Activated T-cell treated with anti-CD3 and anti-CD28 coated beads for 4 hours (primary cell): Measurements from ENCODE around the gene PXYLP1.
"Not testable (repeated sequence)": the region's sequence is repeated elsewhere in the genome, so short reads cannot be mapped to it uniquely, and the experiment has no call there.

Experiments used
- DNase-seq: peaks from one replicate; pipeline ENCODE4 v3.0.0-alpha.2; 2020

PXYLP1 gene

DNA sequence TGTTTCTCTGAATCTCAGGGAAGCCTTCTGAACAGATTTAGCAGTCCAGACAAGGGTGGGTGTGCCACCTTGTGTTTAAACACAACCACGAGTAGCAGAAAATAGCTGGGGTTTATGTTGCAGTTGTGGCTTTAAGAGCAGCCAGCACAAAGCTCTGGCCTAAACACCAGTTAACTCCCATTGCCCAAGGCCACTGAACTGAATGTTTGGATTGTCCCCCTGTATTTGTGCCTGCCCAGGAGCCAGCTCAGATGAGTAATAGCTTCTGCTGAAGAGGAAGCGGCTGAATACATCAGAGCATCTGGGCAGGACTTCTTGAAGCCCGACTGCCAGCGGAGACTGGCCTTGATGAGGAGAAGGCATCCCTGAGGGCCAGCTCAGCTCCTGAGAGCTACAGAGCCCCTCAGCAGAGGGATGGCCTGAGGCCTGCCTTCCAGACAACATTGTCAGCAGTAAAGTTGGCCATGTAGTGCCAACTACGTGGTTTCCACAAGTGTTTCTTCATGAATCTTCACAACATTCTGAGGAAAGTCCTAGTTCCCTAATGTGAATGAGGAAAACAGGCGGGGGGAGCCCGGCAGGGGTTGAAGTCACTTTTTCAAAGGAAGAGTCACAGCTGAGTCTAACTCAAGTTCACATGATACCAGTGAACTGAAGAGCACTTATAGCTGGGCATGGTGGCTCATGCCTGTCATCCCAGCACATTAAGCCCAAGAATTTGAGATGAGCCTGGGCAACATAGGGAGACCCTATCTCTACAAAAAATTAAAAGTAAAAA lies 70.9 kb downstream of the PXYLP1 start:
- no peak for DNase-seq

DNA sequence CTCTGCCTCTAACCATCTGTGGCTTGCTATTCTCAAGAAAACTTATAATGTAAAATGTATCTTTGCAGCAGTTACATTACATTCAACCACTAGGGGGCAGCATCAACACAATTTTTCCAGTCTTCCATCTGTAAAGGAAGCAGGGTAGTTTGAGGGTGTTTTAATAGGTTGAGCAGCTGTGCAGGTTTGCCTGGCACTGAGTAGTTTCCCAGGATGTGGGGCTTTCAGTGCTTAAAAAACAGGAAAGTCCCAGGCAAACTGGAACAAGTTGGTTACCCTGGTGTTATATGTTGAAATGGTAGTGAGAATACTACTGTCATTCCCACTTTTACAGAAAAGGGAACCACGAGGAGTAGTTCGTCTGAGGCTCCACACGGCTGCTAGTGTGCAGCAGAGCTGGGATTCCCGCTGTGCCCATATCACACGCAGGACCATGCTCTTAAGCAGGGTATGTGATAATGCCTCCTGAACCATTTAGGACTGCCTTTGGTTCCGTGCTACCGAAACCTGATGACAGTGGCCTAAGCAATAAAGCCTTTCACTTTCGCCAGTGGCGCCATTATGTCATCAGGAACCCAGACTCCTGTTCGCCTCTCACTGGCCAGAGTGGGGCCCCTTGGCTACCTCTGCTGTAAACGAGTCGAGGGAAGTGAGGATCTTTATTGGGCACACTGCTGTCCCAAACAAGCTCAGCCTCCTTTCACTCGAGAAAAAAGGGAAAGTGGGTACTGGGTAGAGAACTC lies 72.0 kb downstream of the PXYLP1 start:
- DNase-seq: peak; percentile 68

DNA sequence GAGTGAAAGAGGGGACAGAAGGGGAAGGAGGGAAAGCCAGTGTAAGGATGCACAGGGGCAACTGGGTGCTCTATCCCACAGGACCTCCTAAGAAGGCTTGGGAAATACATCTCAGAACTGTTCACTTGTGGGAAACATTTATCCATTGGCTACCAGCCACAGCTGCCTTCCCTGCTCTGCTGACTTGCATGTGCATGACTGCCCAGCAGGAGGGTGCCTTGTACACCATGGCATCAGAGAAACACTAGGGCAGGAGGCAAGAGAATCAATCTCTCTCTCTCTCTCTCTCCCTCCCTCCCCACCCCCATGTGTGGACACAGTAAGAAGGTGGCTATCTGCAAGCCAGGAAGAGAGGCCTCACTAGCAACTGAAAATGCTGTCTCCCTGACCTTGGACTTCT lies 73.8 kb downstream of the PXYLP1 start:
- DNase-seq: no peak

GRCh38 chr3:141306276-141306675 lies 74.7 kb downstream of the PXYLP1 start:
- no peak for DNase-seq

DNA sequence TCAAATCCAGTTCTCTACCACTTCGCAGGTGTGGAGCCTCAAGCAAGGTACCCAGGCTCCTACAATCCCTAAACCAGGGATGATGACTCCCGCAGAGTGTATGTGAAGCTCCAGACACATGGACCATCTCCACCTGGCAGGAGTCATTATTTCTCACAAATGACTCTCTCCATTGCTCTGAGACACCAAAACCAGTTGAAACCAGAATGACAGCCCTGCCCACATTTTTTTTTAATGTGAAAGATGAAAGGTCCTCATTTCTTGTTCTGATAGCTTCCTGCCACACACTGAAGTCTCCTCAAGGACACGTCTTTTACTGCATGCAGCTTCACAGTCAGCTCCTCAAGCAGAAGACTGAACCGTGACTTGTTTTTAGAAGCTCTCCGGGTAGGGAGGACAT lies 75.3 kb downstream of the PXYLP1 start:
- no peak for DNase-seq

DNA sequence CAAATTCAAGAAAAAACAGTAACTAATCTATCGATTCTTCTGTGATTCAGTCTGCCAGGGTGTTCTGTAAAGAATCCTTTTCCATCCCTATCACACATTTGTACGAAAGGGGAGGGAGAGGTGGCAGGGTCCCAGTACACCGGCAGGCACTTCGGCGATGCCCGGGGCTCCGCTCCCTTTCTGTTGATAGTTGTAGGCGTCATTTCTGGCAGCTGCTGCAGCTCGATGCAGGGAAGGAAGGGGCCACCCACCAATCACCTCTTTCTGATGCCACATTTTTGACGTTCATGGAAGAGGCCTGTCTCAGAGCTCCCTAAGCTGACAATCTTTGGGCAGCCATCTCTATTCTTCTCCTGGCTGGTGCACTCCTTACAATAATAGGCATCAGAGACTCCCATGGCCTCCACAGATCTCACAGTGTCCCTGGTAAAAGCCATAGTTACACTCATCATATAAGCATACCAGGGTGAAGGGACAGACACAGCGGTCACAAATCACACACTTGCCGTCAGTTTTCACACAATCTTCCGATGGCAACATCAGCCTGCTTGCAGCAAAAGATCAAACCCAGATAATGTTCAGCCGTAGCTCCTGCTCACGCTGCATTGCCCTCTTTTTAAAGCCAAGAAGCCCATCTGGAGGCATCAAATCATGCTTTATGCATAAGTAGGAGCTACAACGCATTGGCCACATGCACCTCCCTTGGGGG lies 75.9 kb downstream of the PXYLP1 start:
- no peak for DNase-seq

DNA sequence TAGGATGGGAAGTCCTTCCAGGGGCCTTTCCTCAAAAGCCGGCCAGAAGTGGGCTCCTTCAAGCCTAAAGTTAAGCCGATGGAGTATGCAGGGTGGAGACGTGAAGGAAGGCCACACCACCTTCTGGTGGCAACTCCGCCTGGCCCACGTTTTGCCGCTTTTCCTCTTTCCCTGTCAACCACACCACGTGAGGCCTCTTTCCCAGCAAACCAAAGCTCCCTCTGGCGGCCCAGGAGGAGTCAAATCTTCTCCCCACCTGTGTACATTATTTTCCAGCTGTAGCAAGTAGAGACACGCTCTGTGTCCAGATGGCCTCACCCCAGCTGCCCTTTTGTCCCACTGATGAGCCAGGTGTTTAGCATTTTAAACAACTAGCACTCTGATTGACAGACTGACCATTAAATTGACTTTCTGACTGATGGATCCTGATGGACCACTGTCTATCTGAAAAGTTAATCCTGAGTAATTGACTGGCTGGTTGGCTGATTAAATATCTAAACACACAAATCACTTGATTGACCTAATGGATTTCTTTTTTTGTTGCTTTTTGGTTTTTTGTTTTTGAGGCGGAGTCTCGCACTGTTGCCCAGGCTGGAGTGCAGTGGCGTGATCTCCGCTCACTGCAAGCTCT lies 77.1 kb downstream of the PXYLP1 start:
- no peak for DNase-seq

- no peak for DNase-seq
These were observed 79.5 kb downstream of the PXYLP1 start for GRCh38 chr3:141311170-141311495.

- DNase-seq: peak; percentile 97
These were observed 80.1 kb downstream of the PXYLP1 start for GRCh38 chr3:141311496-141312353.

- DNase-seq: no peak
These were observed 80.9 kb downstream of the PXYLP1 start for GRCh38 chr3:141312354-141313092.

GRCh38 chr3:141313093-141313683 lies 81.6 kb downstream of the PXYLP1 start:
- DNase-seq: no peak

GRCh38 chr3:141314415-141314814 lies 82.8 kb downstream of the PXYLP1 start:
- DNase-seq: not testable (repeated sequence)

DNA sequence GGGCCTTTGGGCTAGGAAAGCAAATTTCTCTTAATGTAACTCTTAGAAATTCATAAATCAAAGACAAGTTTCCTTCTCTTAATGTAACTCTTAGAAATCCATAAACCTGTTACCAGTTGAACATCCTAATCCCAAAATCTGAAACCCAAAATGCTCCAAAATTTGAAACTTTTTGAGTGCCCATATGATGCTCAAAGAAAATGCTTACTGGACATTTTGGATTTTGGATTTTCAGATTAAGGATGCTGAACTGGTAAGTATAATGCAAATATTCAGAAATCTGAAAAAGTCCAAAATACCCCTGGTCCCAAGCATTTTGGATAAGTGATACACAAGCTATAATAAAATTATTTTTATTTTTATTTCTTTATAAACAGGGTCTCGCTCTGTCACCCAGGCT lies 85.2 kb downstream of the PXYLP1 start:
- DNase-seq: no peak

DNA sequence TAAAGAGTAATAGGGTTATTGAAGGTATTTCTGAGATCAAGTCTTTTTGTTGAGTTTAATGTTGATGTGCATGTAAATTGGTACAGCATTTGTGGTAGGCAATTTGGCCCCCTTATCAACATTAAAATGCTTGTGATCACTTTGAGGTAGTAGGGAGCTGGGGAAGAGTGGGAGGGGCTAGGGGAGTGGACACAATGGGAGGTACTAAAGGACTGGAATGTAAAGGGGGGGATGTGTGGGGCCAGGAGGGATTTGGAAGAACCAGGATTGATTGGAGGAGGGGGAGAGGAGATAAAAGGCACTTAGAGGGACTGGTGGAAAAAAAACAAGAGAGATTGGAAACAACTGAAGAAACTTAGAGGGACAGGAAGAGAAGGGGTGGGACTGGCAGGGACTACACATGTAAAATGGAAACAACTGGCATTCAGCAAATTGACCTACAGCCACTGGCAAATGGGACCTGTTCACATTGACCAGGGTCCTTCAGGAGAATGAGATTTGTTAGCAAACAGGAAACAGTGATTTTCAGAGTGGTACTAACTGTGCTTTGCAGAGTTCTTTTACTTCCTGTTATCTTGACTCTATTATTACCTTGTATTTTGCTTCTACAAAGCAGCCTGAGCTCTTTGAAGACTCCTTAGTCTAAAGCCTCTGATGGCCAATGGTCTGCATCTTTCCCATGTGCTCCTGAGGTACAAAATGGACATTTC lies 88.9 kb downstream of the PXYLP1 start:
- DNase-seq: no peak

- no peak for DNase-seq
These were observed 89.5 kb downstream of the PXYLP1 start for GRCh38 chr3:141321109-141321497.

GRCh38 chr3:141323936-141324704 lies 92.5 kb downstream of the PXYLP1 start:
- DNase-seq: no peak

DNA sequence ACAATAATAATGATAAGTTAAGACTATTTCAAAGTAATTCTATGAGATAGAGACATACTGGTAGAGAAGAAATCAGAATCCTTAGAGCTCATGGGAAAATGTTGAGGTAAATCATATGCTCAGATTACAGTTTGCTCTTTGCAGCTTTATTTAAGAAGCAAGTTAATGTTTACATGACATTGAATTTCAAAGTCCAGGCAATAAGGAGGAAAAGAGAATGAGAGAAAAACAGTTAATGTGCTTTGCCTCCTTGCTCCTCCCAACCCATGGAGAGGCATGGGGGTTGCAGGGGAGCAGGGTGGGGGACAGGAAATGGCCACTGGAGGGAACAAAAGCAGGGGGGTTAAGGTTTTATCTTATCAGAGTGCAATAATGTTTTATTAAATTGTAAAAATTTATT lies 94.5 kb downstream of the PXYLP1 start:
- no peak for DNase-seq

GRCh38 chr3:141326626-141327025 lies 95.0 kb downstream of the PXYLP1 start:
- no peak for DNase-seq

DNA sequence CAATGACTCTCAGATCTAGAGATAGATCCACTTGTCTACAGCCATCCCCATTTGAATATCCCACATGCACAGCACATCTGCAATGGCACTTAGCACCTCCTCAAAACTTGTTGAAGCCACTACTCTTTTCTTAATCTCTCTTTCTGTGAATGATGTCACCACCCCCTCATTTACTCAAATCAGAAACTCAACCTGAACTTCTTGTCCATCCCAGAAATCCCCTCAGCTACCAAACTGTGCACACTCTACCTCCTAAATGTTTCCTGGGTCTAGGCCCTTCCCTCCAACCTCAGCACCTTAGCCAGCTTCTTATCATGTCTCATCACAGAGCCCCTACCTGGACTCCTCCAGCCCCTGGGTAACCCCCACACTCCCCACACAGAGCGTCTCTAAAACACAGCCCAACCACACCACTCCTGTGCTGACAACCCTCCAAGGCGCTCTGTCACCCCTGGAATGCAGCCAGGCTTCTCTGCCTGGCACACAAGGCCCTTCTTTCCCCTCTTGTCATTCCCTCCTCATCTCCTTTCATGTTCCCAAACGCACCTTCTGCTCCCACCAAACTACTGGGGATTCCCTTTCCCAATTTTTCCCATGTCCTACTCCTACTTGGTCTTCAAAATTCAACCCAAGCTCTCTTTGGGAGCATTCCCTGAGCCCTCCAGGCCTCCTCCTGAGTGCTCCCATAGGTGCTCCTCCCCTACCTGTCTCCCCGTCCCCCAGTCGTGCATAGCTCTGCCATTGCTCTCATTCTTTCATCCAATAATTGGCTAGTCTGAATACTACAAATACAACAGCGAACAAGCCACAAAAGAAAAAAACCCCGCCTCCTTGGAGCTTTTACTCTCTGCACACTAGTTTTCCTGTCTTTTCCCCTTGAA lies 96.9 kb downstream of the PXYLP1 start:
- no peak for DNase-seq
